GM18873 (cell line): ENCODE data around the gene SLC22A15.
"Not testable (repeated sequence)": the region's sequence is repeated elsewhere in the genome, so short reads cannot be mapped to it uniquely, and the experiment has no call there.

Experiments used
- ATAC-seq: cut with Tn5 transposase; IDR thresholded peaks from one replicate; pipeline ENCODE4 v1.9.1; 2021; ENCODE audit warnings: mild to moderate bottlenecking, moderate library complexity, moderate number of reproducible peaks; ENCODE audit not compliant: unreplicated experiment, low FRiP score

Gene SLC22A15

GRCh38 chr1:115976062-115976920 lies at the start of gene SLC22A15:
SLC22A15 (plus strand) TSS chr1:115976513; CDS start chr1:115976628, 115 bp downstream.
- peak; percentile 76 for ATAC-seq

DNA sequence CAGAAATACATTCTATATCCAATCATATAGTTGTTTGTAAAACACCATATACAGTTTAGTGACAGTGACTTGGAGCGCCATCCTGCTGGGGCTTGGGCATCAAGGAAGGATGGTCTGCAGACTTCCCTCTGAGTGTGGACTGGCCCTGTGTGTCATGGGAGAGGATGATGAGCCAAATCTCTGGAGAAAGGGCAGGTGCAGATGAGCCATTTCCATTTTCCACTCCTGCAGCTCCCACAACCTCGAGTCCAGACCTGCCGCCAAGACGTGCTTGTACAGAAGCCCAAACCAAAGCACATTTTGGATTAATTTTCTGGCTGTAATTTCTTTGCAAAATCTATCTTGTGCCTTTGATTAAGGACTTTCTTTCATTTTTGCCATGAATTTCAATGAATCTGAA lies 48.3 kb upstream of the SLC22A15 start:
- ATAC-seq, result no peak

- no peak for ATAC-seq
Measured at GRCh38 chr1:115929881-115930280, 46.4 kb upstream of the SLC22A15 start.

- ATAC-seq, result no peak
Measured at GRCh38 chr1:115933625-115934024, 42.7 kb upstream of the SLC22A15 start.

- ATAC-seq, result no peak
Measured at GRCh38 chr1:115939455-115939854, 36.9 kb upstream of the SLC22A15 start.

GRCh38 chr1:115946116-115946515 lies 30.2 kb upstream of the SLC22A15 start:
- ATAC-seq, result no peak

GRCh38 chr1:115949156-115949555 lies 27.2 kb upstream of the SLC22A15 start:
- ATAC-seq, result no peak

DNA sequence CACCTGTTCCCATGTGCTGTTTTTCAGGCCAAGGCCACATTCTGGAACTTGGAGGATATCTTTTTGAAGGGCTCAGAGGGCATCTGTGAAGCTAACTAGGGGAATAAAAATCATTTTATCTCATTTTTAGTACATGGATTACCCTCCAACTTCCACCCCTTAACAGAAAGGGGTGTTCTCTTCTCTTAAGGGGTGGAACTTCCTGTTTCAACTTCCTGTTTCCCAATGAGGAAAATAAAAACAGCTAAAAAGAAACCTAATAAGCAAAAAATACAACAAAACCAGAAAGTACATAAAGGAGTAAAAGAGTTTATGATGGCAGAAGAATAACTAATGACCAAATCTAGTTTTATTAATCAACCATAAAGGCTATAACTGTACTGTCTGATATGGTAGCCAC lies 24.8 kb upstream of the SLC22A15 start:
- ATAC-seq, result no peak

DNA sequence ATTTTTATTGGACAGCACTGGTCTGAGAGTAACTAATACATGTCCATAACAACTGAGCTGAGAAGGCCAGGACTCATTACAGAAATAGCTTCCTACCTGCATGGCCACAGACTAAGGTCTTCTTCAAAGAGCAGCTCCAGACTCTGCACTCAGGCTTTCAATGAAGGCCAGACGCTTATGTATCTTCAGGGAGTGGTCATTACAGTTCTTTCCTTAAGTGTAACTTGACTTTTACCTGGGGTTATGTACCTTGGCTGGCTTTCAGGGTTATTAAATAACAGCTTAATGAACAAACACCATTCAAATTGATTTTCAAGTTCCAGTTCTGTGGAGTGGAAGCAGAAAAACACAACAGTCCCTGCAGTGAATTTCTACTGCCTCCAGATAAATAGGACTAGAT lies 23.8 kb upstream of the SLC22A15 start:
- ATAC-seq, result no peak

DNA sequence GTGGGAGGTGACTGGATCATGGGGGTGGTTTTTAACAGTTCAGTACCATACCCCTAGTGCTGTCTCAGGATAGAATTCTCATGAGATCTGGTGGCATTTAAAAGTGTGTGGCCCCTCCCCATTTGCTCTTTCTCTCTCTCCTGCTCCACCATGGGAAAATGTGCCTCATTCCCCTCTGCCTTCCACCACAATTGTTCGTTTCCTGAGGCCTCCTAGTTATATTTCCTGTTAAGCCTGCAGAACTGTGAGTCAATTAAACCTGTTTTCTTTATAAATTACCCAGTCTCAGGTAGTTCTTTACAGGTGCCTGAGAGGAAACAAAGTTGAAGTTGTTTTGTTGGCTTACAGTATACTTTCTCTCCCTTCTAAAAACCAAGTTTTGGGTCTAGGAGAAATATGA lies 23.1 kb upstream of the SLC22A15 start:
- no peak for ATAC-seq

GRCh38 chr1:115954684-115955083 lies 21.6 kb upstream of the SLC22A15 start:
- ATAC-seq, result no peak

GRCh38 chr1:115955228-115955627 lies 21.1 kb upstream of the SLC22A15 start:
- ATAC-seq, result no peak

DNA sequence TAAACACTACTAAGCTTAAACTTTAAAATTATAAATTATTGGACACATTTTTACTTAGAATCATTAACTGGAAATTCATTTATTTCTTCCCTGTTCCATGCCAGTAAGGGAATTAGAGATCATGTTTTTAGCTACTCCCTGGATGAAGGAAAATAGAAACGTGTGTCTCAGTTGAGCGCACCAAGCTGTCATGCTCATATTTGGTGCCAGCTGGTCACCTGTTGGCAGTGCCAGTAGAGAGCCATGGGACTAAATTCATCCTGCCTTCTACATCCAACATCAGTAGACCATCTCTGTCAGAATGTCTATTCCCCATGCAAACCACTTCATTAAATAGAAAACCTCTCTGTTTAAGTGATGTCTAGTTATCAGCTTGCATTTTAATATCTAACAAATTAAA lies 17.4 kb upstream of the SLC22A15 start:
- no peak for ATAC-seq

- ATAC-seq, result no peak
Measured at GRCh38 chr1:115969509-115969908, 6.8 kb upstream of the SLC22A15 start.

DNA sequence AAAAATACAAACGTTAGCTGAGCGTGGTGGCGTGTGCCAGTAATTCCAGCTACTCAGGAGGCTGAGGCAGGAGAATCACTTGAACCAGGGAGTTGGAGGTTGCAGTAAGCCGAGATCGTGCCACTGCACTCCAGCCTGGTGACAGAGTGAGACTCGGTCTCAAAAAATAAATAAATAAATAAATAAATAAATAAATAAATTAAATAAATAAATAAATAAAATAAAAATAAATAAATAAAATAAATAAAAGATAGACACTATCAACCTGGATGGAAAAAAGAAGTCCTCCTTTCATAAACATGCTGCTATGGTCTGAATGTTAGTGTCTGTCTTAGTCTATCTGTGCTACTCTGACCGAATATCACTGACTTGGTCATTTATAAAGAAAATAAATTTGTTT lies 4.5 kb upstream of the SLC22A15 start:
- not testable (repeated sequence) for ATAC-seq

GRCh38 chr1:115973154-115973553 lies 3.2 kb upstream of the SLC22A15 start:
- ATAC-seq, result no peak

GRCh38 chr1:115975569-115976061 lies 698 bp upstream of the SLC22A15 start:
- ATAC-seq, result no peak

DNA sequence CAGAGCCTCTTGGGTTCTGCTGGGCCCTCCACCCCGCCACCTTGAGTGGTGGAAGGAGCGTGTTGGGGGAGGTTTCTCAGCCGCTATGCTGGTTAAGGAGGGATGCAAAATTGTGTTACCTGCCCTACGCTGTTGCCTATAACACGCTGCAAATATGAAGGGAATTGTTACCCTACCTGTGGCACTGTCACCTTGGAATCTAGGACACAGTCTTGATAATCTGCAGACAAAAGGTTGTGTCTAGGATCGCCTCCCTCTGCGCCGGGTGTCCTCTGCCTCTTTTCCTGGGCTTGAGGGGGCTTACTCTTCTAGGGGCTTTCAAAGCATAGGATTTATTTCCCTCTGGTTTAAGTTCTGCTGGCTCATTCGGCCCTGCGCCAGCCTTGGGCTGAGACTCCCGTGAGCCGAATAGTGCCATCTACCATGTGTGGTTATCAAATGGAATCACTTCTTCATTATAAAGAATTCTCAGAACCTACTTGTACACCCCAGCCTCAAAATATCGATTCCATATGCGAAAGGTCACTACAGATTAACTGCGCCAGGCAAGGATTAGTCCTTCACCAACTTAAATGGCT lies 697 bp downstream of the SLC22A15 start:
- no peak for ATAC-seq

DNA sequence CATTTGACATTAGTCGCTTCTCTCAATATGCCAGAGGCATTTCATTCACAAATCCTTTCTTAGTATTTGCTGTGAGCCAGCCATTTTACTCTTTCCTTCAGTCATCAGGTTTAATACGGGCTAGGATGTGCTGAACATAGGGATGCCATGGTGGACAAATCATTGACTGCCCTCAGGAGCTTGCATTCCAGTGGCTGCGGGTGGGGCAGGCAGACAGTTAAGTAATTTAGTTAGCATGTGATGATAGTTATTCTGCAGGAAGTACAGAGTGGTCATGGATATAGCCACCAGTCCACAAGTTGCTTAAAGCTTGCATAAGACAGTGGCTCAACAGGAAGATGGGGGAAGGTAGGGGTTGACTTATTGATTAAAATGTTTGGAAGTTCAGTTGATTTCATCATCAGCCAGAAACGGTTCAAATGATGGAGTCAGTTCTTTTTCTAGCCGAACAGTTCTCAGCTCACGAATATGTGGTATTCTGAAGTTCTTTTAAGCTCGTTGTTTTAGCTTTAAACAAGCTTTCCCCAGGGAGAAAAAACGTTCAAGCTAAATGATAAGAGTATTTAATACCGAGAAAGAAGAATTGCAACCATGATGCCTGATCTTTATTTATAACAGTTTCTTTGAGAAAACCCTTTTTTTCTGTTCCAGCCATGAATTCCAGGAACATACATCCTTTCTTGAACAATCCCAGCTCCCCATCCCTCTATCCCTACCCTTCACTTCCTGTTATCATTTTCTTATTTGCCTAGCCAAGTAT lies 1.4 kb downstream of the SLC22A15 start:
- ATAC-seq, result no peak

DNA sequence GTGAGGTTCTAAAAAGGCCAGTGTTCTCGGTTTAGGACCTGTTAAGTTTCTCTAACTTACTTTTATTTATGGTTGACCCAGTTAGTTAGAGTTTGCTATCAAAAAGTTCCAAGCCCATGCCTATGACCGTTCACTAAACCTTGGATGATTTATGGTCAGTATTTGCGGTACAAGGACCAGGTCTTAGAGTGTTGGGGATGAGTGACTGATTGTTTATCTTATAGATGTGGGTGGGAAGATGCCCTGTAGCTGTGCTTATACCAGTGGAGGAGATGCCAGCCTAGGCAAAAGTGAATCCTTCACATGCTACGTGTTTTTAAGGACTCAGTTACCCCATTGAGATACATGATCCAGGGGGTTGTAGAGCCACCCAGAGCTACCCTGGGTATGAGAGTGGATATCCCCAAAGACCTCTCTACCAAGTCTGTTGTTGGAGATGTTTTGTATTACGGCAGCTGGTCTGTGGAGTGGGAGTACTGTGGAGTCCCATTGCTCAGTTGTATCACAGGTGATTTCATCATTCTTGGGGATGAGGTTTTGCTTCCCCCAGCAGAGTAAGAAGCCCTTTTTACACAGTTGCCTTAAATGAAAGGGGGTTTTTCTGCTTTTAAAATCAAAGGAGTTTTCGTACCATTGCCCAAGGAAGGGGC lies 2.1 kb downstream of the SLC22A15 start:
- no peak for ATAC-seq

DNA sequence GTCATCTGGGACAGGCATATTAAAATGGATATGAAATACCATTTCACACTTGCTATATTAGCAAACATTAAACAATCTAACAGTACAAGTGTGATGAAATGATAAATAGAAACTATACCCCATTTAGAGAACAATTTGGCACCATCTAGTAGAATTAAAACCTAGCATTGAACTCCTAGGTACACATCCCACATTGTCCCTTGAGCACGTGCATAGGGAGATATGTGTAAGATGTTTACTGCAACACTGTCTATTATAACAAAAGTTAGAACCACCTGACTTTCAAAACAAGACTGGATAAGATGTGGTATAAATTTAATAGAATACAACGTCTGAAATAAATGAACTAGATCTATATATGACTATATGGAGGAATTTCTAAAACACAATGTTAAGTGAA lies 3.8 kb downstream of the SLC22A15 start:
- ATAC-seq, result no peak
